C4-2B (cell line): ENCODE results near the gene CDKAL1.

Source experiments
- CTCF ChIP-seq: fragments of 450-650 bp; conservative IDR thresholded peaks from 2 replicates; pipeline ENCODE4 v1.5.1; 2017; ENCODE audit warnings: mild to moderate bottlenecking
- ZFX ChIP-seq: fragments of 450-650 bp; IDR thresholded peaks from 2 replicates; pipeline ENCODE4 v1.6.1; 2017

- TF ChIP-seq ZFX = no peak
- TF ChIP-seq CTCF = no peak
These were observed 396.8 kb downstream of the CDKAL1 start for GRCh38 chr6:20931093-20931492.
